ENCODE data around the gene RAB15.

GRCh38 chr14:64953661-64954060 lies 18.5 kb downstream of the RAB15 start:
- no peak for TF ChIP-seq HMG20B (CRISPR knock-in tag; IDR thresholded peaks at IDR 0.05)
- no peak for TF ChIP-seq MAX (CRISPR knock-in tag; IDR thresholded peaks at IDR 0.05)
